MCF 10A (cell line): ENCODE data around the gene TMEM254. TPM values are rescaled to one million over a fixed set of nuclear protein-coding genes. Genes with fewer than 3 reads are reported as not detected.

Experiments used
- BruUV-seq: library from RNA; stranded (reverse); fragments of 400-500 nt; replicated peaks from 2 replicates; lab custom pipeline; 2021; lab: Mats Ljungman, UMichigan
- CTCF ChIA-PET: fragments of 300-600 bp; sonication (Branson Sonifier 250); formaldehyde crosslinking; extraction: SDS; loops from one replicate; lab custom pipeline; 2021; ENCODE audit warnings: antibody characterized with exemption, inconsistent platforms; lab: Yijun Ruan, JAX
- POLR2A ChIA-PET: fragments of 300-600, 350-650 bp; sonication (Branson Sonifier 250); formaldehyde crosslinking; extraction: SDS; loops from one replicate; lab custom pipeline; 2020; ENCODE audit warnings: antibody characterized with exemption, inconsistent platforms; lab: Yijun Ruan, JAX
- DNase-seq: peaks from one replicate; pipeline ENCODE4 v3.0.0-alpha.2; 2018; ENCODE audit not compliant: unreplicated experiment
- H3K27ac Mint-ChIP-seq: one replicate; pipeline ENCODE4 v1.8.0; 2022; ENCODE audit warnings: mild to moderate bottlenecking, low read depth, mixed read lengths; ENCODE audit not compliant: unreplicated experiment
- H3K27me3 Mint-ChIP-seq: one replicate; pipeline ENCODE4 v1.8.0; 2022; ENCODE audit warnings: mixed read lengths; ENCODE audit not compliant: insufficient read depth, unreplicated experiment
- H3K36me3 Mint-ChIP-seq: one replicate; pipeline ENCODE4 v1.8.0; 2022; ENCODE audit warnings: mild to moderate bottlenecking, moderate library complexity, mixed read lengths; ENCODE audit not compliant: insufficient read depth, unreplicated experiment
- H3K4me1 Mint-ChIP-seq: one replicate; pipeline ENCODE4 v1.8.0; 2022; ENCODE audit warnings: mixed read lengths; ENCODE audit not compliant: insufficient read depth, unreplicated experiment
- H3K4me3 Mint-ChIP-seq: one replicate; pipeline ENCODE4 v1.8.0; 2022; ENCODE audit warnings: mild to moderate bottlenecking, moderate library complexity, mixed read lengths; ENCODE audit not compliant: unreplicated experiment
- H3K9me3 Mint-ChIP-seq: one replicate; pipeline ENCODE4 v1.8.0; 2022; ENCODE audit warnings: mixed read lengths; ENCODE audit not compliant: unreplicated experiment
- intact Hi-C: fragments of 100-400 bp; cut with micrococcal nuclease; formaldehyde crosslinking; loops from 2 replicates; pipeline ENCODE4 v1.14.1; 2022
- total RNA-seq: library from RNA; stranded (reverse); gene quantifications from 2 replicates; pipeline ENCODE4 v1.2.3, GENCODE V29; 2022
- TF ChIP-seq, protein P1 (sequence below): fragments of 200-600 bp; IDR thresholded peaks from one replicate; pipeline ENCODE4 v1.8.0; 2022; ENCODE audit warnings: antibody characterized with exemption, mild to moderate bottlenecking; ENCODE audit not compliant: unreplicated experiment

The TMEM254 gene
- total RNA-seq, 1 experiment from 2014 or later, result 24.7 TPM

DNA sequence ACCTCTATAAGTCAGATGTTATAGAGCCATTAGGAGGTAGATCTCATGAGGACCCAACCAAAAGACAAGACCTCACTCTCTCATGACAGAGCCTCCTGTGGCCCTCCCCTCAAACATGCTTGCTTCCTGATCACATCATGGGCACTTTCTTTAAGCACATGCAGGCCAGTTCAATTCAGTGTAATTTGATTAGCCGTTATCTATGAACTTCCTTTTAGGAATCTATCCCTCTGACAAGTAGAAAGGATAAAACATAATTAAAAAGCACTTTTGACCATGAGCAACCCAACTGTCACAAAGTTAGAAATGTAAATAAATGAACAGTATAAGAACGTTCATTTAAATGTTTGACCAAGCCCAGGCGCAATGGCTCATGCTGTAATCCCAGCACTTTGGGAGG, 27.7 kb upstream of the TMEM254 start:
- no TSS peak for BruUV-seq
- Mint-ChIP-seq H3K9me3 (no peaks in the 10 kb centered on the region), H3K4me3 (no peak overlapping the region), H3K4me1 (no peaks in the 10 kb centered on the region), H3K27ac (no peak overlapping the region), H3K36me3 (no peaks in the 10 kb centered on the region), H3K27me3 (no peaks in the 10 kb centered on the region)
- ChIA-PET POLR2A (no interaction called here), CTCF (interaction anchor here (0.6 to 0.7 kb wide), 2 partner anchors 8 to 21 kb away, joined by 3 to 4 read pairs; no protein-coding TSS in a partner anchor)
- TF ChIP-seq, protein P1, sequence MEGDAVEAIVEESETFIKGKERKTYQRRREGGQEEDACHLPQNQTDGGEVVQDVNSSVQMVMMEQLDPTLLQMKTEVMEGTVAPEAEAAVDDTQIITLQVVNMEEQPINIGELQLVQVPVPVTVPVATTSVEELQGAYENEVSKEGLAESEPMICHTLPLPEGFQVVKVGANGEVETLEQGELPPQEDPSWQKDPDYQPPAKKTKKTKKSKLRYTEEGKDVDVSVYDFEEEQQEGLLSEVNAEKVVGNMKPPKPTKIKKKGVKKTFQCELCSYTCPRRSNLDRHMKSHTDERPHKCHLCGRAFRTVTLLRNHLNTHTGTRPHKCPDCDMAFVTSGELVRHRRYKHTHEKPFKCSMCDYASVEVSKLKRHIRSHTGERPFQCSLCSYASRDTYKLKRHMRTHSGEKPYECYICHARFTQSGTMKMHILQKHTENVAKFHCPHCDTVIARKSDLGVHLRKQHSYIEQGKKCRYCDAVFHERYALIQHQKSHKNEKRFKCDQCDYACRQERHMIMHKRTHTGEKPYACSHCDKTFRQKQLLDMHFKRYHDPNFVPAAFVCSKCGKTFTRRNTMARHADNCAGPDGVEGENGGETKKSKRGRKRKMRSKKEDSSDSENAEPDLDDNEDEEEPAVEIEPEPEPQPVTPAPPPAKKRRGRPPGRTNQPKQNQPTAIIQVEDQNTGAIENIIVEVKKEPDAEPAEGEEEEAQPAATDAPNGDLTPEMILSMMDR, result no peak
- intact Hi-C loops, result loop anchor here (10.0 kb wide), 1 partner anchor 174 kb away; no protein-coding TSS in a partner anchor
- DNase-seq, result no peak

DNA sequence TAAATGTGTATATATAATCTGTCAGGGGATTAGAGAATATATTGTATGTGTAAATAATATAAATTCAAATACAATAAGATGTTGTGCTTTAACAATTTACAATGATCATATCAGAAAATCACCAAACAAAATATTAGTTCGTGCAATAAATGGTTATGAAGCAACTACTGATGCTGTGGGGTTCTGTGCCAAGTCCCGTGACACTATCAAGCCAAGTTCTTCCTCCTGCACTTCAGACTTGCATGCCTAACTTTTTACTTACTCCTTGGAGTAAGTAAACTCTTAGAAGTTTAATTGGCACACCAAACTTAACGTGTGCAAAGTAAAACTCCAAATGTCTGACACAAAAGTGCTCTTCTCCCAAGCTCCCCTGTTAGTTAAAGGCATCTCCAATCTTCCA, 26.5 kb upstream of the TMEM254 start:
- no peaks in the 10 kb centered on the region for H3K9me3 Mint-ChIP-seq
- no peaks in the 10 kb centered on the region for H3K27me3 Mint-ChIP-seq
- TF ChIP-seq, protein P1, result no peak
- H3K27ac Mint-ChIP-seq, result no peak overlapping the region
- no TSS peak for BruUV-seq
- DNase-seq, result no peak
- no peak overlapping the region for H3K4me3 Mint-ChIP-seq
- peaks cover under 1% of the 10 kb centered on the region for H3K4me1 Mint-ChIP-seq
- intact Hi-C loops, result loop anchor here (10.0 kb wide), 1 partner anchor 173 kb away; no protein-coding TSS in a partner anchor
- ChIA-PET POLR2A (interaction anchor here (0.7 kb wide), 1 partner anchor 8 kb away, joined by 3 read pairs; no protein-coding TSS in a partner anchor), CTCF (interaction anchor here (0.9 kb wide), 1 partner anchor 78 kb away, joined by 3 read pairs; no protein-coding TSS in a partner anchor)
- no peaks in the 10 kb centered on the region for H3K36me3 Mint-ChIP-seq

- H3K27ac Mint-ChIP-seq, result no peak overlapping the region
- no peaks in the 10 kb centered on the region for H3K9me3 Mint-ChIP-seq
- TF ChIP-seq, protein P1, result no peak
- H3K4me3 Mint-ChIP-seq, result no peak overlapping the region
- BruUV-seq, result no TSS peak
- intact Hi-C loops, result loop anchor here (10.0 kb wide), 1 partner anchor 169 kb away; no protein-coding TSS in a partner anchor
- H3K4me1 Mint-ChIP-seq, result peaks cover 5% of the 10 kb centered on the region
- ChIA-PET CTCF (interaction anchor here (7.4 kb wide), 1 partner anchor 8 kb away, joined by 58 read pairs; no protein-coding TSS in a partner anchor), POLR2A (no interaction called here)
- H3K27me3 Mint-ChIP-seq, result no peaks in the 10 kb centered on the region
- DNase-seq, result no peak
- H3K36me3 Mint-ChIP-seq, result peaks cover 4% of the 10 kb centered on the region
Measured at GRCh38 chr10:80055760-80056159, 22.7 kb upstream of the TMEM254 start.

DNA sequence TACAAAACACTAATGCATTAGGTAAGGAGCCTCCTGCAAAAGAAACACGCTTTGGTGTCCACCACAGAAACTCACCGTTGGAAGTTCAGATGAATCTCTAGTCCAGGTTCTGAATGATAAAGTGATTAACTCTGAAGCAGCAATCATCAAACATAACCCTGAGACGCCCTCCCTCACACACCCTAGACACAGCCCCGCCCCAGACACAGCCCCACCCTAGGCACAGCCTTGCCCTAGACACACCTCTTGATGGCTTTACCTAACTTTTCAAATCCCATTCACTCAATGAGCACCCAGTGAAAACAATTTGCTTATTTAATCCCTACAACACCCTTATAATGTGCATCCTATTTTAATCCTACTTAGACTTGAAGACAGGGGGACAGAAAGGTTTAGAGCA, 21.3 kb upstream of the TMEM254 start:
- TF ChIP-seq, protein P1, result no peak
- H3K27ac Mint-ChIP-seq, result no peak overlapping the region
- peaks cover 4% of the 10 kb centered on the region for H3K36me3 Mint-ChIP-seq
- no peaks in the 10 kb centered on the region for H3K27me3 Mint-ChIP-seq
- H3K9me3 Mint-ChIP-seq, result no peaks in the 10 kb centered on the region
- peaks cover 5% of the 10 kb centered on the region for H3K4me1 Mint-ChIP-seq
- intact Hi-C loops, result loop anchor here (10.0 kb wide), 1 partner anchor 168 kb away; no protein-coding TSS in a partner anchor
- no peak for DNase-seq
- BruUV-seq, result no TSS peak
- H3K4me3 Mint-ChIP-seq, result no peak overlapping the region
- CTCF ChIA-PET, result interaction anchor here (1.4 to 7.4 kb wide), 4 partner anchors 10 to 22 kb away, joined by 4 to 58 read pairs (median 18); no protein-coding TSS in a partner anchor
- POLR2A ChIA-PET, result no interaction called here
